Neutrophil (primary cell): ENCODE data around the gene PLB1.
"Not testable (repeated sequence)": the region's sequence is repeated elsewhere in the genome, so short reads cannot be mapped to it uniquely, and the experiment has no call there.

ENCODE experiments used
- H3K27ac ChIP-seq: fragments of 200-600 bp; sonication (generic); 2 replicates; pipeline ENCODE4 v1.5.1; 2016; ENCODE audit warnings: mild to moderate bottlenecking, moderate library complexity
- H3K27me3 ChIP-seq: fragments of 200-600 bp; sonication (generic); 2 replicates; pipeline ENCODE4 v1.6.0; 2016; ENCODE audit warnings: mild to moderate bottlenecking
- H3K36me3 ChIP-seq: fragments of 200-600 bp; sonication (generic); 2 replicates; pipeline ENCODE4 v1.5.1; 2017
- H3K4me1 ChIP-seq, 2 experiments: fragments of 200-600 bp in 1 of 2; sonication (generic) in 1 of 2; 1 replicate in 1 of 2; 2 replicates in 1 of 2; pipeline versions ENCODE4 v1.5.1 to v1.6.1; 2013 to 2016; ENCODE audit warnings: low read depth in 1 of 2, low read length in 1 of 2, mild to moderate bottlenecking in 1 of 2, moderate library complexity in 1 of 2; ENCODE audit not compliant: control insufficient read depth in 1 of 2, insufficient read depth in 1 of 2
- H3K4me3 ChIP-seq, 2 experiments: fragments of 200-600 bp in 1 of 2; sonication (generic) in 1 of 2; 1 replicate in 1 of 2; 2 replicates in 1 of 2; pipeline ENCODE4 v1.5.1; 2013 to 2016; ENCODE audit warnings: low read depth in 1 of 2, low read length in 1 of 2, mild to moderate bottlenecking in 1 of 2, moderate library complexity in 1 of 2
- H3K9me3 ChIP-seq: fragments of 200-600 bp; sonication (generic); 2 replicates; pipeline ENCODE4 v1.5.1; 2016
- CTCF ChIP-seq: fragments of 200-600 bp; sonication (generic); IDR thresholded peaks from 2 replicates; pipeline ENCODE4 v1.5.1; 2016; ENCODE audit warnings: antibody characterized with exemption

PLB1 gene

GRCh38 chr2:28662044-28662443, 166.2 kb downstream of the PLB1 start:
- Histone ChIP-seq H3K27me3 (no peaks in the 10 kb centered on the region), H3K36me3 (no peaks in the 10 kb centered on the region), H3K9me3 (no peaks in the 10 kb centered on the region), H3K4me1 (no peaks in the 10 kb centered on the region), H3K4me3 (no peak overlapping the region), H3K27ac (no peak overlapping the region)
- TF ChIP-seq CTCF: no peak

GRCh38 chr2:28662468-28663181, 166.8 kb downstream of the PLB1 start:
- Histone ChIP-seq H3K36me3 (no peaks in the 10 kb centered on the region), H3K27me3 (no peaks in the 10 kb centered on the region), H3K9me3 (no peaks in the 10 kb centered on the region), H3K4me1 (no peaks in the 10 kb centered on the region), H3K4me3 (no peak overlapping the region), H3K27ac (no peak overlapping the region)
- no peak for TF ChIP-seq CTCF

DNA sequence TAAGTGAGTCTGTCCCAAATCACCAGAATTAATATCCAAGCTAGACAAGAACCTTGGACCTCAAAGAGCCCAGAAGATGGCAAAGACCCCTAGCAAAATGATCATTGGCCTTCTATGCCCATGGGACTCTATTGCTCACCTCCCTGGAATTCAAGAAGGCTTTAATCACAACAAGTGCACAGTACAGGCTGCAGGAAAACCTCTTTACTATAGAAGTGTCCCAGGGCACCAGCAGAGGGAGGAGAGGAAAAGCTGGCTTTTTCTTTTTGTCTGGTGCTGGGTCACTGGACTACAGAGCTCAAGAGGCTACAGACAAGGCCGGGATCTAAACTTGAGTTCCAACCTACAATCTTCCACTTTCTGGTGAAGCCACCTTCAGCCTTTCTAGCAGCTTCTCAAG, 167.5 kb downstream of the PLB1 start:
- no peaks in the 10 kb centered on the region for H3K4me1 ChIP-seq
- H3K27me3 ChIP-seq: no peaks in the 10 kb centered on the region
- H3K9me3 ChIP-seq: no peaks in the 10 kb centered on the region
- no peaks in the 10 kb centered on the region for H3K36me3 ChIP-seq
- no peak for TF ChIP-seq CTCF
- no peak overlapping the region for H3K27ac ChIP-seq
- no peak overlapping the region for H3K4me3 ChIP-seq

DNA sequence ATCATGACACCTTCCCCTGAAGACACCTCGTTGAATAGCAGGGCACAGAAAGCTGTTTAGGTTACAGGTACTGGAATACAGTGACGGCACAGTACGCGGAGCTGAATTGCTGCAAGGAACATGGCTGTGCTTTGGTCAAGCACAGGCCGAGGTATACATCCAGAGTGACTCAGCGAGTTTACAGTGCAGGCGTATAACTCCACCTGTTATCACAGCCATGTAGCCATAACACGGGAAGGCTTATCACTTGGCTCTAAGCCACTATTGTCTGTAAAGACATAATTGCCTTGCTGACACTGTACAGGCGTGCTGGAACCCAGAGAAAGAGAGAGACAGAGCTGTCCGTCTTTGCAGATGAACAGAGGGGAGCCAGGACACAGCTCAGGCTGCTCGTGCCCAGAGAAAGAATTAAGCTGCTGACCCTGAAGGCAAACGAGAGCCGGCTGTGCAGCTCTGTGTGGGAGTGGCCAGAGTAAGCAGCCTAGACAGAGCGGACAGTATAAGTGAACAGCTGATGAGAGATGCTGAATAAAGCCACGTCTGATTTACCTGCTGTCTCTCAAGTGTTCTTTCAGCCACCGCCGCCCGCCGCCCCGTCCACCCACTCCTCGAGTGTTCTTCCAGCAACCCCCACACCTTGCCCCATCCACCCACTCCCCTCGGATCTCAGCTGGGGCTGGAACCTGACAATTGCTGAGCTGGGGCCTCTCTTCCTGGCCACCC, 168.4 kb downstream of the PLB1 start:
- Histone ChIP-seq H3K36me3 (no peaks in the 10 kb centered on the region), H3K27me3 (no peaks in the 10 kb centered on the region), H3K9me3 (no peaks in the 10 kb centered on the region), H3K27ac (no peak overlapping the region), H3K4me1 (no peaks in the 10 kb centered on the region), H3K4me3 (no peak overlapping the region)
- no peak for TF ChIP-seq CTCF

- H3K9me3 ChIP-seq: no peaks in the 10 kb centered on the region
- no peak for TF ChIP-seq CTCF
- H3K4me3 ChIP-seq: no peak overlapping the region
- no peak overlapping the region for H3K27ac ChIP-seq
- no peaks in the 10 kb centered on the region for H3K4me1 ChIP-seq
- no peaks in the 10 kb centered on the region for H3K36me3 ChIP-seq
- no peaks in the 10 kb centered on the region for H3K27me3 ChIP-seq
Observed at GRCh38 chr2:28665041-28665704, 169.3 kb downstream of the PLB1 start.

- not testable (repeated sequence) for H3K27me3 ChIP-seq, H3K9me3 ChIP-seq, H3K4me1 ChIP-seq, H3K27ac ChIP-seq, H3K4me3 ChIP-seq, H3K36me3 ChIP-seq
Observed at GRCh38 chr2:28665811-28666377, 170.0 kb downstream of the PLB1 start.
